Duodenal mucosa (tissue), 2 donors: ENCODE results near the gene C1orf198.

ENCODE experiments used
- H3K27ac ChIP-seq: one replicate; pipeline ENCODE4 v1.7.0; 2013; ENCODE audit warnings: low read depth, low read length
- H3K27me3 ChIP-seq, 2 donors: one replicate each; pipeline ENCODE4 v1.7.0; 2013; ENCODE audit warnings: low read length in 2 of 2, control low read depth in 1 of 2; ENCODE audit not compliant: insufficient read depth in 2 of 2, control insufficient read depth in 1 of 2
- H3K36me3 ChIP-seq, 2 donors: one replicate each; pipeline ENCODE4 v1.7.0; 2013; ENCODE audit warnings: low read length in 2 of 2, control low read depth in 1 of 2; ENCODE audit not compliant: insufficient read depth in 2 of 2, control insufficient read depth in 1 of 2
- H3K4me1 ChIP-seq, 2 donors: one replicate each; pipeline ENCODE4 v1.7.0; 2013; ENCODE audit warnings: low read length in 2 of 2, control low read depth in 1 of 2; ENCODE audit not compliant: insufficient read depth in 2 of 2, control insufficient read depth in 1 of 2
- H3K4me3 ChIP-seq, 2 donors: one replicate each; pipeline ENCODE4 v1.7.0; 2013; ENCODE audit warnings: low read length in 2 of 2, low read depth in 1 of 2
- H3K9ac ChIP-seq, 2 donors: one replicate each; pipeline ENCODE4 v1.7.0; 2013; ENCODE audit warnings: low read length in 2 of 2, low read depth in 1 of 2
- H3K9me3 ChIP-seq, 2 donors: one replicate each; pipeline ENCODE4 v1.7.0; 2013; ENCODE audit warnings: low read length in 2 of 2, control low read depth in 1 of 2; ENCODE audit not compliant: control insufficient read depth in 1 of 2

Gene C1orf198

GRCh38 chr1:230816018-230816417 is 52.3 kb downstream of the C1orf198 start:
- no peak overlapping the region for H3K9ac ChIP-seq
- H3K27me3 ChIP-seq = no peaks in the 10 kb centered on the region
- no peaks in the 10 kb centered on the region for H3K4me1 ChIP-seq
- no peaks in the 10 kb centered on the region for H3K36me3 ChIP-seq
- no peak overlapping the region for H3K4me3 ChIP-seq
- H3K9me3 ChIP-seq = peaks cover 0 to 6% of the 10 kb centered on the region in 2 donors
- H3K27ac ChIP-seq = no peak overlapping the region

- no peaks in the 10 kb centered on the region for H3K4me1 ChIP-seq
- H3K4me3 ChIP-seq = no peak overlapping the region
- no peak overlapping the region for H3K27ac ChIP-seq
- H3K27me3 ChIP-seq = no peaks in the 10 kb centered on the region
- H3K36me3 ChIP-seq = no peaks in the 10 kb centered on the region
- H3K9ac ChIP-seq = no peak overlapping the region
- peaks cover 0 to 6% of the 10 kb centered on the region in 2 donors for H3K9me3 ChIP-seq
Observed at GRCh38 chr1:230814949-230815692, 53.2 kb downstream of the C1orf198 start.

- Histone ChIP-seq H3K9me3 (peaks cover 0 to 6% of the 10 kb centered on the region in 2 donors), H3K4me3 (no peak overlapping the region), H3K27me3 (no peaks in the 10 kb centered on the region), H3K4me1 (no peaks in the 10 kb centered on the region), H3K36me3 (no peaks in the 10 kb centered on the region), H3K9ac (no peak overlapping the region), H3K27ac (no peak overlapping the region)
Observed at GRCh38 chr1:230812568-230812967, 55.8 kb downstream of the C1orf198 start.

- Histone ChIP-seq H3K4me1 (no peaks in the 10 kb centered on the region), H3K36me3 (no peaks in the 10 kb centered on the region), H3K4me3 (no peak overlapping the region), H3K9ac (no peak overlapping the region), H3K27me3 (no peaks in the 10 kb centered on the region), H3K27ac (no peak overlapping the region), H3K9me3 (peaks cover 0 to 6% of the 10 kb centered on the region in 2 donors)
Observed at GRCh38 chr1:230809256-230809990, 58.9 kb downstream of the C1orf198 start.

DNA sequence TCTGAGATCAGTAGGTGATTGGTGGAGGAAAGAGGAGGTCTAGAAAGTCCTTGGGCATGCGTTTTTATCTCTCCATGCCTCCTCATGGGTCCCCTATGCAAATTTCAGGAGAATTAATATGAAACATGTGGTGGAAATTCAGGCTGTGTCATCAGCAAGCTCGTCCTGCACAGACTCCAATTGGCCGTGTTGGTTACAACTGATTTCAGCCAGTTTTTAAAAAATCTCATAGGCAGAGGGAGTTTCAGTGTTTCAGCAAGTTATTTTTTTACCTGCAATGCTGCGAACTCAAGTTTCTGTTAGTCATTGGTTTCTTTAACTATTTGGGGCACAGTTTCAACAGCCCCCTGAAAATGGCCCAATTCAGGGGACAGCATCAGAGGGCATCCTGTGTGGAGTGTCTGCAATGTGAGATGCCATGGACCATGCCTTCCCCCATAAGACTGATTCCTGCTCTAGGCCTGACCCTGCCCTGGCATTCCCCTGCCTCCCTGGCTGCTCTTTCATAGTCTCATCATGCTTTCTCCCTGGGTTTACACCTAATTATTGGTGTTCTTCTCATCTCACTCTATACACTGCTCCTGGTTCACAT is 59.9 kb downstream of the C1orf198 start:
- Histone ChIP-seq H3K27ac (no peak overlapping the region), H3K4me1 (no peaks in the 10 kb centered on the region), H3K4me3 (no peak overlapping the region), H3K9ac (no peak overlapping the region), H3K36me3 (no peaks in the 10 kb centered on the region), H3K27me3 (no peaks in the 10 kb centered on the region), H3K9me3 (peaks cover 0 to 6% of the 10 kb centered on the region in 2 donors)

GRCh38 chr1:230807561-230808280 is 60.6 kb downstream of the C1orf198 start:
- no peak overlapping the region for H3K4me3 ChIP-seq
- no peaks in the 10 kb centered on the region for H3K4me1 ChIP-seq
- no peak overlapping the region for H3K9ac ChIP-seq
- H3K36me3 ChIP-seq = no peaks in the 10 kb centered on the region
- H3K27ac ChIP-seq = no peak overlapping the region
- no peaks in the 10 kb centered on the region for H3K27me3 ChIP-seq
- H3K9me3 ChIP-seq = peaks cover 0 to 2% of the 10 kb centered on the region in 2 donors

DNA sequence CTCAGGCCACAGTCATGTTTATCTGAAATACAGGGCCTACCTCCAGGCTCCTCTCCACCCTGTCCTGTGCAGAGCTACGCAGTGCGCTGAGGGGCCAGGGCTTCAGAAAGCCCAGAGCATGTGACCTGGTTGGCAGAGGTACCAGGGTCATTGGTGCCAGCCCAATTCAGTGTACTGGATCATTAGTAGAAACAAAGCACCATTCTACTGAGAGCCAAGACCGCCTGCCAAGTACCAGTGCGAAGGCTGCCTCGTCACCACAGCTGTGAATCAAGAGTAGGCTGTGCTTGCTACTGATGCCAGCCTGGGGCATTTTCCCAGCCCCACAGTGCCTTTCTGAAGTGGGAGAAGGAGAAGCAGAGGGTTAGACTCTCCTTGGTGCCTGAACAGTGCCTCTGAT is 61.3 kb downstream of the C1orf198 start:
- Histone ChIP-seq H3K27ac (no peak overlapping the region), H3K36me3 (no peaks in the 10 kb centered on the region), H3K4me1 (no peaks in the 10 kb centered on the region)

GRCh38 chr1:230806552-230806951 is 61.8 kb downstream of the C1orf198 start:
- Histone ChIP-seq H3K9me3 (no peaks in the 10 kb centered on the region), H3K27ac (no peak overlapping the region), H3K9ac (no peak overlapping the region), H3K4me1 (no peaks in the 10 kb centered on the region), H3K36me3 (no peaks in the 10 kb centered on the region), H3K27me3 (no peaks in the 10 kb centered on the region), H3K4me3 (no peak overlapping the region)

More for the DNA sequence above, 61.3 kb downstream of the C1orf198 start:
- no peak overlapping the region for H3K4me3 ChIP-seq
- no peaks in the 10 kb centered on the region for H3K9me3 ChIP-seq
- no peak overlapping the region for H3K9ac ChIP-seq
- H3K27me3 ChIP-seq = no peaks in the 10 kb centered on the region

DNA sequence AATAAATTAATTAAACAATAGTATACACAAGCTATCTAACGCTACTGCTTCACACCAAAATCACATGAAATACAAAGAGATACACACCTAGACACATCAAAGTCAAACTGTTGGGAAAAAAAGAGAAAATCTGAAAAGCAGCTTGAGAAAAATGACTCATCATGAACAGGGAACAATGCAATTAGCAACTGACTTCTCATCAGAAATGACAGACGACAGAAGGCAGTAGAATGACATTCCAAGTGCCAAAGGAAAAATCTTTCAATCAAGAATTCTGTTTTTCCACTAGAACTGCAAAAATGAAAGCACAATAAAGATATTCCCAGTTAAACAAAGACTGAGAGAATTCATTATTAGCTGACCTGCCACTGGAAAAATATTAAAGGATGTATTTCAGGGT is 63.9 kb downstream of the C1orf198 start:
- Histone ChIP-seq H3K4me1 (no peaks in the 10 kb centered on the region), H3K36me3 (no peaks in the 10 kb centered on the region), H3K27me3 (no peaks in the 10 kb centered on the region), H3K9me3 (no peaks in the 10 kb centered on the region), H3K9ac (no peak overlapping the region), H3K27ac (no peak overlapping the region), H3K4me3 (no peak overlapping the region)
